Measurements from ENCODE around the gene FSD2.
"Not testable (repeated sequence)": the region's sequence is repeated elsewhere in the genome, so short reads cannot be mapped to it uniquely, and the experiment has no call there.

Gene FSD2

DNA sequence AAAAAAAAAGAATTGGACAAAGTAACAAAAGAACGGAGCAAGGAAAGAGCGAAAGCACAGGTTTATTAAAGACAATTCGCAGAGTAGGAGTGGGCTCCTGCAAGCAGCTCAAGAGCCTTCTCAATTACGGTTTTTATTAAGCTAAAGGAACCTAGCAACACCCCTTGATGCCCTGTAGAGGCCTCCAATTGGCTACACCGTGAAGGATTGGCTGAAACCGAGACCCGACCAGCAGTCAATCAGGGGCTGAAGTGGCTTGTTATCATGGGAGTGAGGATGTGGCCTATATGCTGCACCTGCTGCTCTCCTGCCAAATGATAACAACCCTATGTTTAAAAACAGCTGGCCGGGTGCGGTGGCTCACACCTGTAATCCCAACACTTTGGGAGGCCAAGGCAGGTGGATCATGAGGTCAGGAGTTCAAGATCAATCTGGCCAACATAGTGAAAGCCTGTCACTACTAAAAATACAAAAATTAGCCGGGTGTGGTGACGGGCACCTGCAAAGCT, 75.8 kb downstream of the FSD2 start:
- DNase-seq = no peak

DNA sequence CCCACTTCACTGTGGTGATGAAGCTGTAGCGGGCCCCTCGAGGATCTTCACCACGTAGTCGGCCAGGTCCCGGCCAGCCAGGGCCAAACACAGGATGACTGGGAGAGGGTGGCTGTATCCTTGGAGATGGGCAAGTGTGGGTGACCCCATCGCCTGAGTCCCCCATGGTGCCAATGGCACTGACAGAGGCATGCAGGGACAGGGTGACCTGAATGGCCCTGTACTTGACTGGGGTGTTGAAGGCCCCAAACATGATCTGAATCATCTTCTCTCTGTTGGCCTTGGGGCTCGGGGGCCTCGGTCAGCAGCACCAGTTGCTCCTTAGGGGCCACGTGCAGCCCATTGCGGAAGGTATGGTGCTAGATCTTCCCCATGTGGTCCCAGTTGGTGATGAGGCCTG, 79.1 kb downstream of the FSD2 start:
- DNase-seq = no peak

DNA sequence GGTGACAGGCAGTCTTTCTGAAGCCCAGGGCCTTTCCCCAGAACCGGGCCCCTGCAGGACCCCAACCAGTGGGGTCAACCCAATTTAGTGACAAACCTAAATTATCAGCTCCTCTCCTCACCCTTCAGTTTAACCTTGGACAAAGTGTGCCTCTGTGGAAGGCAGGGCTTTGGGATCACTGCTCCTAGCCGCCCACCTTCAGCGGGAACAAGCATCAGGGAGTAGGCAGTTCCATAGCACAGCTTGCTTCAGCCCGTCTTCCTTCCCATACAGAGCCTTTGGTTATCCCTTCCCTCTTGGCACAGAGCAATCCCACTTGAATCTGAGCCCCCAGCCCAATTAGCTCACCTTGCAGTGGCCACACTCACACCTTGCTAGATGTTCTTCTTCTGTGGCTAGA, 90.9 kb downstream of the FSD2 start:
- no peak for DNase-seq

DNA sequence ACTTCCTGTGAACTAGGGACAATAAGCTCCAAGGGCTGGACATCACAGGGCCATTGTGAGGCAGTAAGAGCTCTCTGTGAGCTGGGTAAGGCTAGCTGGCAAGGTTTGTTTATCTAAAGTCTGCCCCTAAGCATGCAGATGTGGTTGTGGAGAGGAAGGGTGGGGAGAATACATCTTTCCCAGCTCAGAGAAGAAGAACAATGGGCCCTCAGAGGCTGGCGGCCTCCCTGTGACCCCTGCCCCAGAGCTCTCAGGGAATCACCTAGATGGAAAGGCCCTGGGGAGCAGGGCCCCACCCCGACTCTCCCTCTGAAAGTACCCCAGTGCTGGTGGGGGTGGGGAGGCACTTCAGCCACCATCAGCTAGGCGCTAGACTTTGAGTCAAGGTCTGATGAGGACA, 91.9 kb downstream of the FSD2 start:
- DNase-seq = no peak

DNA sequence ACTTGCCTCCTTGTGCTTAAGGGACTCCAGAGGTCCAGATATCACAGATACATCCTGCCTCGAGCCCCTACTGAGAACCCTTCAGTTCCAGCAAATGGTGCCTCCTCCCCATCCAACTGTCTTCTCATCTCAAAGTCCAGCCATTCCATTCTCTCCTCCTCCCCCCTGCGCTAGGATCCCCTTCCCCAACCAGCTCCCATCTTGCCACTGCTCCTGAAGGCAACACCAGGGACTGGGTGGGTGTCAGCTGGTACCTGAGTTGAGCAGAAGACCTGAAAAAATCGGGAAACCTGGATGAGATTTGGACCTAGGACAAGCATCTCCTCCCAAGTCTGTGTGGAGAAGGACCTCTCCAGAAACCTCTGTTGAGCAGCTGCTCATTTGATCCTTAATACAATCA, 93.8 kb downstream of the FSD2 start:
- no peak for DNase-seq

DNA sequence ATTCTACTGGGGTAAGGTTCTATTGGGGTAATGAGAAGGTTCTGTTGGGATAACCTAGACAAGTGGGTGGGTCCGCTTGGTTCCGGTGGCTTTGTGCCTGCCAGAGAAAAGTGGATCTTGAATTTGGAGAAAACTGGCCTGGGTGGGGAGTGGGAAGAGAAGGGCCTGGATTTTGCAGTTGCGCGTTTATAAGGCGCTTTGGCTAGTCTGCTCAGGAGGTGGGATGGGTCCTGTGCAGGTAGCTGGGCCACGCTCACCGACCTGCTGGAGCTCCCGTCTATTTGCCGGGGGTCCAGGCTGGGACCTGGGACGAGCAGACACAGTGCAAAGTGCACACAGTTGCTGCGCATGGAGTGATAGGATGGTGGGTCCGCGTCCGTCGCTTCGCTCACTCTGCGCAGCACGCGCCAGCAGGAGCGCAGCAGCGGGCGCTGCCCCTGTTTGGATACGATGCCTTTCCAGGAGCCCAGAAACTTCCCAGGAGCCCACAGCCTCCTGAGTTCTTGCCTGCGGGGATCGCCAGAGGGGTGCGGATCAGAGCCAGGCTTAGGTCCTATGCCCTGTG, 94.9 kb downstream of the FSD2 start:
- DNase-seq = no peak

DNA sequence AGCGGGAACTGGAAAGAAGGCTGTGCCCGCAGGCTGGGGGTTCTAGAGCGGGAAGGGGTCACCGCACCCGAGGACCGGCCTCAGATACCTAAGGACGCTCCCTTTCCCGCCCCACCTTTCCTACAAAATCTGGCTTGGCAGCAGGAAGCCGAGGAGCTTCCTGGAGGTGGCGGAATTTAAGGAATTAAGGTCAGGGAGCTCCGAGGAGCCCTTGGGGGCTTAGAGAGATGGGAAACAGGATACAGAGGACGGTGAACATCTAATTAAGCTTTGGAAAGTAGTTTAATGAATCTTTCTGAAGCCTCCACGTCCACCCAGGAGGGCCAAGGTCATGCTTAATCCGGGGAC, 95.7 kb downstream of the FSD2 start:
- DNase-seq = no peak

DNA sequence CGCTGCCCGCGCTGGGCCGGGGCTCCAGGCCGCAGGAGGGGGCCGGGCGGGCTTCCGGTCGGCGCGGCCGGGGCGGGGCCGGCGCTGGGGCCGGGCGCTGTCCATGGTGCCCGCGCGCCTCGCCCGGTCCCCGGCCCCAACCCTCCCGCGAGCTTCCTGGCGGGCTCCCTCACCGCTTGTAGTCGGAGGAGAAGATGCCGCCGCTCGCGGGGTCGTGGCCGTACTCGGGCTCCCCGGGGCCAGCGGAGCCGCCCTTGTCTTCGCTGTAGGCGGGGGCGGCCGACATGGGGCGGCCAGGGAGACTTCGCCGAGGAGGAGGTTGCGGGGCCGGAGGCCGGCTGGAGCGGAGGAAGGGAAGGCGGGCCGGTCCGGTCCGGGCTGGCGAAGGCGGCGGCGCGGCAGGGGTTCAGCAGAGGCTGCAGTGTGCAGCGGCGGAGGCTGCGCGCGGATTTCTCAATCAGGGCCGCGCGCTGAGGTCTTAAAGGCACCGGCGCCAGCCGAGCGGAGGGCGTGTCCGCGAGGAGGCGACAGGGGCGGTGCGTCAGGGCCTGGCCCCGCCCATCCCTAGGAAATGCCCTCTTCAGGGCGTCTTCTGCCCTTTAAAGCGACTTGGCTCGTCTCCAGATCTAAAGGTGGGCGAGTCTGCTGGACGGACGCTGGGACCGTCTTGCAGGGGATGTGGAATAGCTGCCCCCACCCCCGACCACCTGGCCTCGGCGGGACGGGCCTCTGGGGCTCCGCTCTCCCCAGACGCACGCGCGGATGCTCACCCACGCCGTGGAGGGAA, 96.3 kb downstream of the FSD2 start, which contains the start of gene AP3B2:
Gene AP3B2 (minus strand): TSS at position 455 of the 787 bp plus-strand sequence. CDS start 169 bp downstream, at position 286.
- peak; percentile 79 for DNase-seq

DNA sequence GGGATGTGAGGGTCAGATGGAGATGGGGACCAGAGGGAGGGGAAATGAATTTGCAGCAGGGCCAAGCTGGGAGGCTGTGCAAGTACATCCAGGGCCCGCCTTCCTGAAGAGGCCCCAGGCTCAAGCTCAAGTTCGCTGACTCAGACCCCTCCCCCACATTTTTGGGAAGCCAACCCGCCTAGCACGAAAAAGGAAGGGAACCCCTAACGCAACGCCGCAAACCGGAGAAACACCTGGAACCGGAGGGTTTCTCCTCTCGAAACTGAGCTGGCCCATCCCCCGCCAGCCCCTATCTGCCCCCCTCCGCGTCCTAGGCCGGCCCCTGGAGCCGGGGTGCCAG, 96.8 kb downstream of the FSD2 start:
- DNase-seq = no peak

DNA sequence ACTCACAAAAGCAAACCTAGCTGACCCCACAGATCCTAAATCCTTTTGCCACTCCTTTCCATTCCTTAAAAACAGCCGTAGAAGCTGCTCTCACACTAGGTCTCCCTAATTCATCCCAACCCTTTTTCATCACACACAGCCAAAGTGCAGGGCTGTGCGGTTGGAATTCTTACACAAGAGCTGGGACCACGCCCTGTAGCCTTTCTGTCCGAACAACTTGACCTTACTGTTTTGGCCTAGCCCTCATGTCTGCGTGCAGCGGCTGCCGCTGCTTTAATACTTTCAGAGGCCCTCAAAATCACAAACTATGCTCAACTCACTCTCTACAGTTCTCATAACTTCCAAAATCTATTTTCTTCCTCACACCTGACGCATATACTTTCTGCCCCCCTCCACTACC, 100.0 kb downstream of the FSD2 start:
- not testable (repeated sequence) for DNase-seq

Data from MV-4-11 (cell line).